H1 (cell line): Measurements from ENCODE around the gene USP3. TPM values are rescaled to one million over a fixed set of nuclear protein-coding genes. Genes with fewer than 3 reads are reported as not detected.

ENCODE experiments used
- CTCF ChIA-PET: fragments of 300-600 bp; sonication (Branson Sonifier 250); formaldehyde crosslinking; loops from one replicate; lab custom pipeline; 2021; ENCODE audit not compliant: partially characterized antibody; lab: Charles Lee
- POLR2A ChIA-PET: fragments of 300-600 bp; sonication (Branson Sonifier 250); formaldehyde crosslinking; loops from one replicate; lab custom pipeline; 2021; ENCODE audit warnings: inconsistent platforms; ENCODE audit not compliant: partially characterized antibody; lab: Charles Lee
- DNase-seq, 2 experiments: peaks; one replicate each; pipeline versions ENCODE4 v3.0.0 to v3.0.0-alpha.2; 2010 to 2022; ENCODE audit warnings: low spot score in 2 of 2, low read depth in 1 of 2, mixed read lengths in 1 of 2
- FAIRE-seq: peaks from 2 replicates; lab custom pipeline; 2011; peaks lifted over from hg19 to GRCh38; lab: Jason Lieb, UNC
- H2AFZ ChIP-seq: 2 replicates; pipeline ENCODE4 v1.8.1; 2012; ENCODE audit warnings: low read length, inconsistent platforms
- H2AK5ac ChIP-seq: 2 replicates; pipeline ENCODE4 v1.6.1; 2013; ENCODE audit warnings: low read depth, low read length
- H2BK120ac ChIP-seq: replicated peaks from 2 replicates; pipeline ENCODE3; 2013; ENCODE audit warnings: low read depth, low read length, inconsistent platforms
- H2BK12ac ChIP-seq: 2 replicates; pipeline ENCODE4 v1.6.1; 2013; ENCODE audit warnings: low read depth, low read length
- H2BK15ac ChIP-seq: 2 replicates; pipeline ENCODE4 v1.6.1; 2013; ENCODE audit warnings: low read length
- H2BK20ac ChIP-seq: 2 replicates; pipeline ENCODE4 v1.6.1; 2013; ENCODE audit warnings: low read length
- H2BK5ac ChIP-seq: 2 replicates; pipeline ENCODE4 v1.6.1; 2013; ENCODE audit warnings: low read depth, low read length
- H3K14ac ChIP-seq: 2 replicates; pipeline ENCODE4 v1.6.1; 2013; ENCODE audit warnings: inconsistent platforms; ENCODE audit not compliant: insufficient read length
- H3K18ac ChIP-seq: 2 replicates; pipeline ENCODE4 v1.6.1; 2013; ENCODE audit warnings: low read length; ENCODE audit errors: extremely low read depth
- H3K23ac ChIP-seq: 2 replicates; pipeline ENCODE4 v1.6.1; 2013; ENCODE audit warnings: inconsistent platforms; ENCODE audit not compliant: insufficient read length
- H3K23me2 ChIP-seq: 2 replicates; pipeline ENCODE4 v1.6.1; 2013; ENCODE audit warnings: low read depth, low read length
- H3K27ac ChIP-seq: 2 replicates; pipeline ENCODE4 v1.6.1; 2011; ENCODE audit warnings: low read depth, low read length, inconsistent platforms
- H3K27me3 ChIP-seq, 4 experiments: replicated peaks in 1 of 4; 1 replicate in 1 of 4; 2 replicates in 3 of 4; pipeline versions ENCODE4 v1.6.1 to v1.8.1; 2011 to 2013; ENCODE audit warnings: low read length in 3 of 4, mild to moderate bottlenecking in 3 of 4, inconsistent platforms in 2 of 4, mixed read lengths in 2 of 4, moderate library complexity in 1 of 4; ENCODE audit not compliant: control insufficient read depth in 3 of 4, insufficient read depth in 3 of 4; ENCODE audit errors: extremely low read depth in 1 of 4
- H3K36me3 ChIP-seq, 4 experiments: 2 replicates each; pipeline versions ENCODE4 v1.6.1 to v1.8.1; 2011 to 2013; ENCODE audit warnings: mild to moderate bottlenecking in 4 of 4, low read length in 3 of 4, moderate library complexity in 2 of 4, control low read depth in 1 of 4, inconsistent platforms in 1 of 4; ENCODE audit not compliant: insufficient read depth in 4 of 4, control insufficient read depth in 2 of 4
- H3K4ac ChIP-seq: replicated peaks from 2 replicates; pipeline ENCODE3; 2013; ENCODE audit warnings: low read length, low read depth, mixed read lengths, inconsistent platforms; ENCODE audit not compliant: insufficient read length
- H3K4me1 ChIP-seq, 4 experiments: replicated peaks in 1 of 4; 1 replicate in 1 of 4; 2 replicates in 3 of 4; pipeline versions ENCODE4 v1.6.1 to v1.8.1; 2011 to 2013; ENCODE audit warnings: low read length in 3 of 4, inconsistent platforms in 2 of 4, mixed read lengths in 1 of 4; ENCODE audit not compliant: insufficient read depth in 4 of 4, control insufficient read depth in 3 of 4
- H3K4me2 ChIP-seq, 2 experiments: 2 replicates each; pipeline versions ENCODE4 v1.6.1 to v1.8.1; 2011 to 2013; ENCODE audit warnings: low read depth in 2 of 2, low read length in 2 of 2, control low read depth in 1 of 2, inconsistent platforms in 1 of 2, mild to moderate bottlenecking in 1 of 2; ENCODE audit not compliant: insufficient read depth in 1 of 2
- H3K4me3 ChIP-seq, 4 experiments: fragments of 200-600, 300-600 bp in 1 of 4; sonication (generic), shearing (Covaris generic), sonication (Bioruptor Twin) in 1 of 4; 2 replicates each; pipeline versions ENCODE4 v1.5.1 to v1.8.1; 2011 to 2016; ENCODE audit warnings: low read length in 4 of 4, low read depth in 3 of 4, control low read depth in 2 of 4, inconsistent platforms in 2 of 4, mild to moderate bottlenecking in 2 of 4, mixed read lengths in 1 of 4, moderate library complexity in 1 of 4; ENCODE audit not compliant: insufficient read depth in 2 of 4; ENCODE audit errors: extremely low read depth in 1 of 4
- H3K56ac ChIP-seq: replicated peaks from 2 replicates; pipeline ENCODE3; 2013; ENCODE audit warnings: low read depth, mild to moderate bottlenecking, mixed read lengths, low read length, inconsistent platforms; ENCODE audit not compliant: insufficient read length
- H3K79me1 ChIP-seq: 2 replicates; pipeline ENCODE4 v1.6.1; 2013; ENCODE audit warnings: low read depth, low read length, control low read depth
- H3K79me2 ChIP-seq, 2 experiments: 2 replicates each; pipeline versions ENCODE4 v1.6.1 to v1.8.1; 2012 to 2013; ENCODE audit warnings: low read length in 2 of 2, mild to moderate bottlenecking in 2 of 2, inconsistent platforms in 1 of 2; ENCODE audit not compliant: insufficient read depth in 2 of 2, control insufficient read depth in 1 of 2
- H3K9ac ChIP-seq, 4 experiments: replicated peaks in 1 of 4; 1 replicate in 1 of 4; 2 replicates in 3 of 4; pipeline versions ENCODE4 v1.6.1 to v1.8.1; 2011 to 2013; ENCODE audit warnings: low read depth in 3 of 4, low read length in 3 of 4, control low read depth in 2 of 4, mild to moderate bottlenecking in 2 of 4, moderate library complexity in 2 of 4, inconsistent platforms in 1 of 4; ENCODE audit errors: extremely low read depth in 1 of 4
- H3K9me3 ChIP-seq, 2 experiments: 2 replicates each; pipeline versions ENCODE4 v1.6.1 to v1.8.1; 2012 to 2013; ENCODE audit warnings: mild to moderate bottlenecking in 2 of 2, moderate library complexity in 2 of 2, control low read depth in 1 of 2, inconsistent platforms in 1 of 2, low read depth in 1 of 2, low read length in 1 of 2, mixed read lengths in 1 of 2; ENCODE audit not compliant: insufficient read depth in 2 of 2
- H4K20me1 ChIP-seq, 2 experiments: replicated peaks in 1 of 2; 2 replicates each; pipeline versions ENCODE3 to v1.8.1; 2011 to 2013; ENCODE audit warnings: inconsistent platforms in 2 of 2, low read length in 2 of 2, mild to moderate bottlenecking in 1 of 2; ENCODE audit not compliant: insufficient read depth in 2 of 2, control insufficient read depth in 1 of 2
- H4K5ac ChIP-seq: 2 replicates; pipeline ENCODE4 v1.6.1; 2013; ENCODE audit warnings: low read length, low read depth, mixed read lengths, inconsistent platforms; ENCODE audit not compliant: insufficient read length
- H4K8ac ChIP-seq: 2 replicates; pipeline ENCODE4 v1.8.0; 2013; ENCODE audit warnings: mild to moderate bottlenecking, moderate library complexity, low read length, inconsistent platforms; ENCODE audit not compliant: insufficient read depth; ENCODE audit errors: extremely low read depth
- H4K91ac ChIP-seq: replicated peaks from 2 replicates; pipeline ENCODE3; 2013; ENCODE audit warnings: low read length, mixed read lengths, inconsistent platforms; ENCODE audit not compliant: insufficient read length
- BACH1 ChIP-seq: IDR thresholded peaks from 2 replicates; pipeline ENCODE4 v1.6.1; 2012; ENCODE audit warnings: low read length, improper control_type of control experiment
- BCL11A ChIP-seq, 2 experiments: IDR thresholded peaks; one replicate each; pipeline ENCODE4 v1.6.1; 2011; ENCODE audit warnings: low read depth in 2 of 2, low read length in 2 of 2, mild to moderate bottlenecking in 2 of 2
- CREB1 ChIP-seq: IDR thresholded peaks from 2 replicates; pipeline ENCODE4 v1.6.1; 2012; ENCODE audit warnings: inconsistent platforms
- EGR1 ChIP-seq: IDR thresholded peaks from 2 replicates; pipeline ENCODE4 v1.6.1; 2011; ENCODE audit warnings: low read depth, low read length, borderline replicate concordance
- PHF8 ChIP-seq: fragments of 200-600 bp; sonication (generic); conservative IDR thresholded peaks from 2 replicates; pipeline ENCODE4 v1.7.1; 2012; ENCODE audit warnings: low read depth, mild to moderate bottlenecking, inconsistent platforms, low read length, moderate library complexity
- POLR2AphosphoS5 ChIP-seq: IDR thresholded peaks from 2 replicates; pipeline ENCODE4 v1.6.1; 2011; ENCODE audit warnings: low read depth, low read length
- RBBP5 ChIP-seq: IDR thresholded peaks from 2 replicates; pipeline ENCODE4 v1.7.1; 2012; ENCODE audit warnings: low read depth, mild to moderate bottlenecking, inconsistent platforms, low read length, moderate library complexity, borderline replicate concordance
- SIN3A ChIP-seq, 2 experiments: IDR thresholded peaks in 1 of 2; conservative IDR thresholded peaks in 1 of 2; 2 replicates each; pipeline ENCODE4 v1.6.1; 2011 to 2012; ENCODE audit warnings: low read length in 2 of 2, improper control_type of control experiment in 1 of 2, low read depth in 1 of 2, mild to moderate bottlenecking in 1 of 2
- SUZ12 ChIP-seq: fragments of 200-600 bp; sonication (generic); IDR thresholded peaks from 2 replicates; pipeline ENCODE4 v1.6.1; 2012; ENCODE audit warnings: mild to moderate bottlenecking, inconsistent platforms, low read length, moderate library complexity, mixed read lengths
- TBP ChIP-seq: IDR thresholded peaks from 2 replicates; pipeline ENCODE4 v1.6.1; 2011; ENCODE audit warnings: low read depth, low read length, improper control_type of control experiment
- TEAD4 ChIP-seq: IDR thresholded peaks from 2 replicates; pipeline ENCODE4 v1.6.1; 2012; ENCODE audit warnings: low read depth, low read length, inconsistent platforms, mixed read lengths
- polyA plus RNA-seq, 7 experiments: library from polyadenylated mRNA; depleted of rRNA in 3 of 7; stranded (reverse) in 5 of 7; unstranded in 2 of 7; fragments of >200 nt in 5 of 7; fragments of 200-250 nt in 2 of 7; gene quantifications; 1 replicate in 5 of 7; 2 replicates in 1 of 7; 4 replicates in 1 of 7; pipeline versions ENCODE4 v1.2.1 to v1.2.3, GENCODE V29; 2011 to 2013; ENCODE audit warnings: missing spikeins in 2 of 7, mixed read lengths in 2 of 7
- total RNA-seq: library from RNA; stranded (reverse); fragmentation: NEBNext Ultra II Directional; extraction: Animal tissue kit (Norgen Biotek cat#: 25700); gene quantifications from 2 replicates; pipeline ENCODE4 v1.2.1, GENCODE V29; 2021
- TF ChIP-seq, protein P1 (sequence below): IDR thresholded peaks from 2 replicates; pipeline ENCODE4 v1.6.1; 2012; ENCODE audit warnings: low read length, inconsistent platforms
- TF ChIP-seq, protein P2 (sequence below): IDR thresholded peaks from 2 replicates; pipeline ENCODE4 v1.6.1; 2012; ENCODE audit warnings: inconsistent platforms

Gene USP3
- total and polyA plus RNA-seq, 2 of the 8 experiments (the other 6 are each of a cell fraction or from before 2014, with no cell fraction given) = 15.5 to 16.2 TPM

DNA sequence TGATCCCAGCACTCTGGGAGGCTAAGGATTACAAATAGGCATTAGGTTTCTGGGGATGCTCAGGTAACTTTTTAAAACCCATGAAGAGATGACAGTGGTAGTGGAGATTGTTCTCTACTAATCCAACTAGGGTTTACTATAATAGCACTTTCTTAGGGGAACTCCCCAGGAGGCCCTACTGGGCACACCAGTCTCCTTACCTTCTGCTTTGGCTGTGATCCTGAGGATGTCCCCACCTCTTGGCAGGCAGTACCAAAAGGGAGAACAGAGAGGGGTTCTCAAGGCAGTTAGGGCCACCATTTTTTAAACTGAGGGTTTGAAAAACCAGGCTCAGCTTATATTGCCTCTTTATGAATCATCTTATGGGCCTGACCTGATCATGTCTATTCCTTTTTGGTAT is 77.8 kb downstream of the USP3 start:
- no peak overlapping the region for H2BK5ac ChIP-seq
- FAIRE-seq (no peak), DNase-seq (no peak)
- no peak overlapping the region for H3K18ac ChIP-seq
- no peak overlapping the region for H3K4me3 ChIP-seq
- H3K4me2 ChIP-seq = no peak overlapping the region
- H3K9me3 ChIP-seq = no peaks in the 10 kb centered on the region
- H2BK120ac ChIP-seq = no peak overlapping the region
- H4K5ac ChIP-seq = no peak overlapping the region
- H2BK12ac ChIP-seq = no peak overlapping the region
- H3K56ac ChIP-seq = no peak overlapping the region
- no peak overlapping the region for H3K9ac ChIP-seq
- no peak overlapping the region for H4K8ac ChIP-seq
- POLR2A ChIA-PET = no interaction called here
- H4K20me1 ChIP-seq = peaks cover 0 to 1% of the 10 kb centered on the region in 2 experiments
- no peaks in the 10 kb centered on the region for H3K23me2 ChIP-seq
- no peak overlapping the region for H3K14ac ChIP-seq
- no peaks in the 10 kb centered on the region for H3K4me1 ChIP-seq
- no peak overlapping the region for H2BK20ac ChIP-seq
- H2BK15ac ChIP-seq = no peak overlapping the region
- H3K79me1 ChIP-seq = no peaks in the 10 kb centered on the region
- H2AK5ac ChIP-seq = no peak overlapping the region
- no peaks in the 10 kb centered on the region for H3K79me2 ChIP-seq
- no peaks in the 10 kb centered on the region for H3K36me3 ChIP-seq
- no peak overlapping the region for H4K91ac ChIP-seq
- H2AFZ ChIP-seq = no peak overlapping the region
- CTCF ChIA-PET = interaction anchor here (1.1 to 1.3 kb wide), 3 partner anchors 10 to 17 kb away, joined by 3 to 4 read pairs (median 3); no protein-coding TSS in a partner anchor
- H3K23ac ChIP-seq = no peak overlapping the region
- H3K27me3 ChIP-seq = no peaks in the 10 kb centered on the region
- no peak overlapping the region for H3K4ac ChIP-seq
- no peak overlapping the region for H3K27ac ChIP-seq
- TF ChIP-seq BACH1 (no peak), RBBP5 (no peak), POLR2AphosphoS5 (no peak), SIN3A (conservative IDR thresholded peaks at IDR 0.05 in 1 of 2, IDR thresholded peaks at IDR 0.05 in 1 of 2; ENCODE audit: low read depth in 1 of 2, low read length in 2 of 2) (no peak), TBP (no peak), CREB1 (no peak), PHF8 (no peak), BCL11A (IDR thresholded peaks at IDR 0.05; ENCODE audit: low read depth in 2 of 2, low read length in 2 of 2) (no peak), TEAD4 (no peak), EGR1 (no peak), SUZ12 (no peak)
- TF ChIP-seq, protein P1, sequence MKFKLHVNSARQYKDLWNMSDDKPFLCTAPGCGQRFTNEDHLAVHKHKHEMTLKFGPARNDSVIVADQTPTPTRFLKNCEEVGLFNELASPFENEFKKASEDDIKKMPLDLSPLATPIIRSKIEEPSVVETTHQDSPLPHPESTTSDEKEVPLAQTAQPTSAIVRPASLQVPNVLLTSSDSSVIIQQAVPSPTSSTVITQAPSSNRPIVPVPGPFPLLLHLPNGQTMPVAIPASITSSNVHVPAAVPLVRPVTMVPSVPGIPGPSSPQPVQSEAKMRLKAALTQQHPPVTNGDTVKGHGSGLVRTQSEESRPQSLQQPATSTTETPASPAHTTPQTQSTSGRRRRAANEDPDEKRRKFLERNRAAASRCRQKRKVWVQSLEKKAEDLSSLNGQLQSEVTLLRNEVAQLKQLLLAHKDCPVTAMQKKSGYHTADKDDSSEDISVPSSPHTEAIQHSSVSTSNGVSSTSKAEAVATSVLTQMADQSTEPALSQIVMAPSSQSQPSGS = no peak
- TF ChIP-seq, protein P2, sequence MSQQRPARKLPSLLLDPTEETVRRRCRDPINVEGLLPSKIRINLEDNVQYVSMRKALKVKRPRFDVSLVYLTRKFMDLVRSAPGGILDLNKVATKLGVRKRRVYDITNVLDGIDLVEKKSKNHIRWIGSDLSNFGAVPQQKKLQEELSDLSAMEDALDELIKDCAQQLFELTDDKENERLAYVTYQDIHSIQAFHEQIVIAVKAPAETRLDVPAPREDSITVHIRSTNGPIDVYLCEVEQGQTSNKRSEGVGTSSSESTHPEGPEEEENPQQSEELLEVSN = no peak
